Central memory CD4-positive, alpha-beta T cell (primary cell): ENCODE data around the gene CSTF1.

ENCODE experiments used
- DNase-seq: peaks from one replicate; pipeline ENCODE4 v3.0.0; 2022

Gene CSTF1

GRCh38 chr20:56430957-56431356 is 38.5 kb downstream of the CSTF1 start:
- DNase-seq, result no peak

- DNase-seq, result no peak
Measured at GRCh38 chr20:56431471-56431870, 39.0 kb downstream of the CSTF1 start.

- DNase-seq, result no peak
Measured at GRCh38 chr20:56433221-56433879, 40.9 kb downstream of the CSTF1 start.

GRCh38 chr20:56433880-56434255 is 41.4 kb downstream of the CSTF1 start:
- no peak for DNase-seq

GRCh38 chr20:56437196-56437960 is 44.9 kb downstream of the CSTF1 start:
- no peak for DNase-seq

- no peak for DNase-seq
Measured at GRCh38 chr20:56438284-56438683, 45.8 kb downstream of the CSTF1 start.

GRCh38 chr20:56439771-56440291 is 47.4 kb downstream of the CSTF1 start:
- DNase-seq, result no peak

GRCh38 chr20:56440346-56441007 is 48.0 kb downstream of the CSTF1 start:
- DNase-seq, result peak; percentile 69

- DNase-seq, result peak; percentile 30
Measured at GRCh38 chr20:56442389-56443365, 50.2 kb downstream of the CSTF1 start.

- no peak for DNase-seq
Measured at GRCh38 chr20:56443654-56444540, 51.5 kb downstream of the CSTF1 start.

GRCh38 chr20:56445130-56445529 is 52.7 kb downstream of the CSTF1 start:
- DNase-seq, result no peak

GRCh38 chr20:56445540-56445939 is 53.1 kb downstream of the CSTF1 start:
- no peak for DNase-seq

GRCh38 chr20:56447227-56447626 is 54.8 kb downstream of the CSTF1 start:
- no peak for DNase-seq

GRCh38 chr20:56449459-56449858 is 57.0 kb downstream of the CSTF1 start:
- no peak for DNase-seq

GRCh38 chr20:56451056-56451765 is 58.8 kb downstream of the CSTF1 start:
- DNase-seq, result no peak

GRCh38 chr20:56453352-56453751 is 60.9 kb downstream of the CSTF1 start:
- DNase-seq, result no peak

GRCh38 chr20:56454754-56455153 is 62.3 kb downstream of the CSTF1 start:
- no peak for DNase-seq
